Activated T-helper 1 cell treated with Interleukin-2 at 50 U/mL for 16 hours (primary cell): ENCODE results near the gene SPTSSB.

Experiments used
- DNase-seq: peaks from one replicate; pipeline ENCODE4 v3.0.0-alpha.2; 2020; ENCODE audit warnings: low read depth

Gene SPTSSB

GRCh38 chr3:161339517-161340500 is 31.5 kb downstream of the SPTSSB start:
- DNase-seq = no peak

DNA sequence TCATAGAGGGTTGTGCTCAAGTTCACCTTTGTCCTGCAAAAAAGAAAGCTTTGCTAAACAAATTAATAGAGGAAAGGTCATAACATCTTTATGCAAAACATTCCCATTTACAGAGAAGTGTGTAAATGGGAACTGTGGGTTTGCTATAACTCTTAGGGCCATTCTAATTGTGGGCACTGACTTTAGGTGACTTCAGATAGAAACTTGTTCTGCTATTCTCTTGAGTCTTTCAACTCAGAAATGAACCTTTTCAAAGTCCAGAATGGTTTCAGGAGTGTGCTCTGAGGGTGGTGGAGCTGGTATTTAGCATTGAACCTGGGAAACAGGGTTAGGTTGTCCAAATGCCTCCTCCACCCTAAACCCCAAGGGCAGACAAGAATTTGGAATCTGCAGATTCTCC is 34.0 kb downstream of the SPTSSB start:
- DNase-seq = no peak

DNA sequence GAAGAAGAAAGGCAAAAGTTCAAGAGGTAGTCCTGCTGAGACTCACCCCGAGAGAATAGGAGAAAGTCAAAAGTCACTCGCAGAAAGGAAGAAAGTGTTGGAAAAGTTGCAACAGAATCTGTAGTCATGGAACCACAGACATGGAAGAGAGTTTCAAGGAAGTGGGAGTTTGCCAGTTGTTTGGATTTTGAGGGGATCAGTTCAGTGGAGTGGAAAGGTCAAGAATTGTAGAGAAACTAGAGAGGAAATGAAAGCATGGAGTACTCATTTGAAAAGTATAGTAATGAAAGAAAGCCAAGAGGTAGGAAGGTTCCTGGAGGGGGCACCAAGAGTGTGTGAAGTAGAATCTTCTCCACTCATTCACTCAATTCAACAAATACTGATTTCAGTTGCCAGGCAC is 34.7 kb downstream of the SPTSSB start:
- DNase-seq = no peak

GRCh38 chr3:161333696-161334095 is 37.6 kb downstream of the SPTSSB start:
- no peak for DNase-seq

DNA sequence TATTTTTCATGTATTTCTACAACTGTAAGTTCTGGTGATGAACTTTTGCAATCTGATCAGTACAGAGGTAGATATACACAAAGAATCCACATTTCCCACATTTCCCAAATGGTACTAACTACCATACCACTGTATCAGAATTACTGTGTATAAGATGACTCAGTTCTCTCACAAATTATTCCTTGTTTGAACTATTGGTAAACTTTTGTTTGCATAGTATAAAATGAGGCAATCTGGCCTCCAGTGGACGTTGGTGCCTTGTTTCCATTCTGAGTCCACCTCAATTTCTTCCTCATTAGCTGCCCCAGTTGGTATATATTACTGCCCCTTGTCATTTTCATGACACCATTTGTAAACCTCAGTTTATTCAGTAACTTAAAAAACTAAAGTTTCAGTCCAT is 38.5 kb downstream of the SPTSSB start:
- no peak for DNase-seq

DNA sequence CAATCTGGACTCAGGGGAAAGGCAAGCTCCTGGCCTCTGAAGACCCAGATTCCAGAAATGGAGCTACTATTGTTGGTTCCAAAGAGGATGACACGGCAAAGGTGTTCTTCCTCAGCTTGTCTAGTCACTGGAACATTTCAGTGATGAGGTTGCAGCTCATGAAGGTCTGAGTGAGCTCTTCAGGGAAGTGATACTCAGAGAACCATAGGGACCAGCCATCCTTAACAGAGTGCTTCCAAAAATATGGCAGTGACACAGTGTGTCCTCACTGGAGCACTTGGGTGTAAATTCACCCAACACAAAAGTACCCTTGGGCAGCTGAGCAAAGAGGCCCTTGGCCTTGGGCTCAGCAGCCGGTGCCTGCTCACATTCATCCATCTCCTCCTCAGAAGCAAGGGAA is 46.3 kb downstream of the SPTSSB start:
- no peak for DNase-seq

- DNase-seq = no peak
Measured at GRCh38 chr3:161323926-161324621, 47.2 kb downstream of the SPTSSB start.

GRCh38 chr3:161322781-161323568 is 48.3 kb downstream of the SPTSSB start:
- no peak for DNase-seq

- no peak for DNase-seq
Measured at GRCh38 chr3:161320837-161321236, 50.5 kb downstream of the SPTSSB start.

DNA sequence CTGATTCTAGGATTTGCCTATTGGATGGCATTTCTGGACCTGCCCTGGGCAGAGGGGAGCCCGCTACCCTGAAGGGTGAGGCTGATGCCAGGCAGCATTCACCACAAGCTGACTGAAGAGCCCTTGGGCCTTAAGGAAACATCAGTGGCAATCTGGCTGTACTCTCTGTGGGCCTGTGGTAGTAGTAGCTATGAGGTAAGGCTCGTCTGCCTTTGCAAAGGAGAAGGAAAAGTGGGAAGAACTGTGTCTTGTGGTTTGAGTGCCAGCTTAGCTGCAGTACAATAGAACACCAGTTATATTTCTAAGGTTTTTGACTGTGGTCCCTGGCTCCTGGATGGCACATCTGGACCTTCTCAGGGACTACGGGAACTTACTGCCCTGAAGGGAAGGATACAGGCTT is 51.5 kb downstream of the SPTSSB start:
- DNase-seq = no peak

- DNase-seq = no peak
Measured at GRCh38 chr3:161317077-161317476, 54.2 kb downstream of the SPTSSB start.

- no peak for DNase-seq
Measured at GRCh38 chr3:161316006-161316689, 55.2 kb downstream of the SPTSSB start.

DNA sequence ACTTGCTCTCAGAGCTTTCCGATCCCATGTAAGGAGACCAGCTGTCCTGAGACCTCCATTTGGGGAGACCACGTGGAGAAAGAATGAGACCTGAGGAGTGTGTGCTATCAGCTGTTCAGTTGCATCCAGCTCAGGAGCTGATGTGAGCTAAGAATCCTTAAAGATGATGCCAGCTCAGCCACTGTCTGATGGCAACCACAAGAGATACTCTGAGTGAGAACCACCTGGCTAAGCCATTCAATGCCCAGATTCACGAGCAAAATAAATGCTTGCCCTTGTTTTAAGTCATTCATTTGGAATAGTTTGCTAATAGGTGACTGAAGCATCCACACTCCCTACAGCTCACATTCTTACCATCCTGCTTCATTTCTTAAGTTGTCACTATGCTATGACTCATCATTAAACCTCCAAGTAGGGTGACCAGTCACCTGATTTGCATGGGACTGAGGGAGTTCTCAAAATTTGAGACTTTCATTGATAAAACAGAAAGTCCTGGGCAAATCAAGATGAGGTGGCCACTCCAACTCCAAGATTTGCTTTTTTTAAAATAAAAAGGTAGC is 56.4 kb downstream of the SPTSSB start:
- no peak for DNase-seq

- DNase-seq = peak; percentile 20
Measured at GRCh38 chr3:161310649-161311423, 60.5 kb downstream of the SPTSSB start.

GRCh38 chr3:161305095-161305991 is 66.0 kb downstream of the SPTSSB start:
- no peak for DNase-seq

- no peak for DNase-seq
Measured at GRCh38 chr3:161296814-161297213, 74.5 kb downstream of the SPTSSB start.

- DNase-seq = no peak
Measured at GRCh38 chr3:161295325-161295724, 76.0 kb downstream of the SPTSSB start.
